Hypothalamus (tissue), 51 donors: Measurements from ENCODE around the gene ZNF169.
"Not testable (repeated sequence)": the region's sequence is repeated elsewhere in the genome, so short reads cannot be mapped to it uniquely, and the experiment has no call there.

ENCODE experiments used
- DNase-seq, 51 donors: peaks; one replicate each; lab custom pipeline; 2025; lab: John Stamatoyannopoulos, UW

Gene ZNF169

DNA sequence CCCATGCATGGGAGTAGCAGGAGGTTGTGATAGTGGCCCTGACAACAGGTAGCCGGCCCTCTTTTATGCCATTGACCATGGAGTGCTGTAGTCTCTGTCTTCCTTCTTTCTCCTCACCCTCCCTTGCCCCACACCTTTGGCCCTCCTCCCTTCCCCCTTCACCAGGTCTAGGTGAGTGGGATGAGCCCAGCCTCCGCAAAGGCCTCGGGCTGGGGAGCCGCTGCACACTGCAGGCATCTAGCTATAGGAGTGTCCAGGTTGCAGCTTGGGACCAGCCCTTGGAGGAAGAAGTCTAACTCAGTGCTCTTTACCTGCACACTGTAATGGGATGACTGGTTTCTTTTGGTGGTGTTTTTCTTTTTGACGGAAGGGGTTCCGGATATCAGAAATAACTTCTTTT lies 81.7 kb downstream of the ZNF169 start:
- DNase-seq = not testable (repeated sequence)

DNA sequence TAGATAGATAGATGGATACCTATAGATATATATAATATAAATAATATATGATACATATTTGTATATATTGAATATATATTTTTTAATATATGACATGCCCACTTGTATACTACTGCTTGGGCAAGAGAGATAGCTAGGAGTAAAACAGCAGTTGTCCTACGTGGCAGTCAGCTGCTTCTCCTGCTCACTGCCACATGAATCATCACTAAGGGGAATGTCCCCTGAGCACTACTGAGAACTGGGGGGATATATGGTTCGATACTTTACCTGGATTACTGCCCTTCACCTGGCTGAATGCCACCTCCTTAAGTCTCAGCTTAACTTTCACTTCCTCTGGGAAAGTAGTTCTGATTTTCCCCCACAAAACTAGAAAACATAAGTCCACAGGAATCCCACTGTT lies 82.6 kb downstream of the ZNF169 start:
- DNase-seq = not testable (repeated sequence)

GRCh38 chr9:94347451-94347850 lies 88.4 kb downstream of the ZNF169 start:
- not testable (repeated sequence) for DNase-seq

DNA sequence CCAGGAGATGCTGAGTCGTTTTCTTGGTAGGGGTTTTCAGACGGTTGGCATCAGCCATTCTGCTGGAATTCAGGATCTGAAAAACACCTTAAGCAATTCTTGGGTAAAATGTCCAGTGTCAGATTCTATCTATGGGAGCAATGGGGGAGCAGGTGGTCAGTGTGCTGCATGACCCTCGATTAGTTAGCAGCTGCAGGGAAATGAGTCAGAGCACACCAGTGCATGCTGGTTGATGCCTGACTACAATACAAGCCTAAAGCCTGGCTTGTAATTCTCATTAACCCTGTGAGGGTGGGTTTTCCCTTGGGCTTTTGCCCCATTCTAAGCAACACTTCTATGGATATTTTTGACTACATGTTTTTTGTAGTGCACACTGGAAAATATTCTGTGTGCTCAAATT lies 89.7 kb downstream of the ZNF169 start:
- not testable (repeated sequence) for DNase-seq
